ENCODE results near the gene CEBPA.

The CEBPA gene

GRCh38 chr19:33302175-33302973 lies at the start of gene CEBPA:
TSS of gene CEBPA (minus strand) at chr19:33302534. CDS start at chr19:33302414, 120 bp downstream.
- DNase-seq (ENCODE audit: insufficient read length, low spot score) = peak; percentile 95
- FAIRE-seq = no peak

GRCh38 chr19:33350538-33351309 lies 48.4 kb upstream of the CEBPA start:
- DNase-seq (ENCODE audit: insufficient read length, low spot score) (no peak), FAIRE-seq (no peak)

- no peak for FAIRE-seq
These were observed 47.3 kb upstream of the CEBPA start for GRCh38 chr19:33349319-33350289.

GRCh38 chr19:33348301-33349010 lies 46.1 kb upstream of the CEBPA start:
- DNase-seq (ENCODE audit: insufficient read length, low spot score) = no peak
- FAIRE-seq = no peak

More at GRCh38 chr19:33349319-33350289, 47.3 kb upstream of the CEBPA start:
- no peak for DNase-seq (ENCODE audit: insufficient read length, low spot score)

GRCh38 chr19:33347300-33347699 lies 45.0 kb upstream of the CEBPA start:
- FAIRE-seq (no peak), DNase-seq (ENCODE audit: insufficient read length, low spot score) (no peak)

GRCh38 chr19:33346665-33347064 lies 44.3 kb upstream of the CEBPA start:
- DNase-seq (ENCODE audit: insufficient read length, low spot score) = no peak
- FAIRE-seq = no peak

GRCh38 chr19:33345163-33345562 lies 42.8 kb upstream of the CEBPA start:
- FAIRE-seq (no peak), DNase-seq (ENCODE audit: insufficient read length, low spot score) (no peak)

- no peak for FAIRE-seq
These were observed 42.2 kb upstream of the CEBPA start for GRCh38 chr19:33344573-33344925.

GRCh38 chr19:33343859-33344572 lies 41.7 kb upstream of the CEBPA start:
- no peak for DNase-seq (ENCODE audit: insufficient read length, low spot score)
- FAIRE-seq = no peak

More at GRCh38 chr19:33344573-33344925, 42.2 kb upstream of the CEBPA start:
- no peak for DNase-seq (ENCODE audit: insufficient read length, low spot score)

- DNase-seq (ENCODE audit: insufficient read length, low spot score) (no peak), FAIRE-seq (no peak)
These were observed 41.0 kb upstream of the CEBPA start for GRCh38 chr19:33343301-33343700.

GRCh38 chr19:33340991-33341390 lies 38.7 kb upstream of the CEBPA start:
- FAIRE-seq (no peak), DNase-seq (ENCODE audit: insufficient read length, low spot score) (no peak)

GRCh38 chr19:33339016-33339984 lies 37.0 kb upstream of the CEBPA start:
- DNase-seq (ENCODE audit: insufficient read length, low spot score) (no peak), FAIRE-seq (no peak)

- no peak for FAIRE-seq
These were observed 33.1 kb upstream of the CEBPA start for GRCh38 chr19:33335446-33335845.

GRCh38 chr19:33334271-33334670 lies 31.9 kb upstream of the CEBPA start:
- FAIRE-seq (no peak), DNase-seq (ENCODE audit: insufficient read length, low spot score) (no peak)

More at GRCh38 chr19:33335446-33335845, 33.1 kb upstream of the CEBPA start:
- no peak for DNase-seq (ENCODE audit: insufficient read length, low spot score)

GRCh38 chr19:33333642-33334041 lies 31.3 kb upstream of the CEBPA start:
- DNase-seq (ENCODE audit: insufficient read length, low spot score) (no peak), FAIRE-seq (no peak)

- FAIRE-seq (no peak), DNase-seq (ENCODE audit: insufficient read length, low spot score) (no peak)
These were observed 30.8 kb upstream of the CEBPA start for GRCh38 chr19:33333151-33333550.

- FAIRE-seq (no peak), DNase-seq (ENCODE audit: insufficient read length, low spot score) (no peak)
These were observed 29.9 kb upstream of the CEBPA start for GRCh38 chr19:33332248-33332647.

- no peak for FAIRE-seq
These were observed 27.4 kb upstream of the CEBPA start for GRCh38 chr19:33329736-33330135.

More at GRCh38 chr19:33329736-33330135, 27.4 kb upstream of the CEBPA start:
- DNase-seq (ENCODE audit: insufficient read length, low spot score) = no peak

All from GM19239 (cell line).